Hepatocyte (in vitro differentiated cells): ENCODE data around the gene NCAPD3.

Experiments used
- CTCF ChIP-seq: fragments of 200-600 bp; sonication (generic); IDR thresholded peaks from 2 replicates; pipeline ENCODE4 v1.5.1; 2016; ENCODE audit warnings: antibody characterized with exemption, mild to moderate bottlenecking; ENCODE audit not compliant: poor library complexity
- EZH2 ChIP-seq: fragments of 200-600 bp; sonication (generic); IDR thresholded peaks from 2 replicates; pipeline ENCODE4 v1.6.1; 2016; ENCODE audit warnings: antibody characterized with exemption, mild to moderate bottlenecking, borderline replicate concordance
- EZH2phosphoT487 ChIP-seq: fragments of 200-600 bp; sonication (generic); IDR thresholded peaks from one replicate; pipeline ENCODE4 v1.6.1; 2018; ENCODE audit warnings: antibody characterized with exemption, mild to moderate bottlenecking, low read depth, moderate library complexity; ENCODE audit not compliant: unreplicated experiment, severe bottlenecking

DNA sequence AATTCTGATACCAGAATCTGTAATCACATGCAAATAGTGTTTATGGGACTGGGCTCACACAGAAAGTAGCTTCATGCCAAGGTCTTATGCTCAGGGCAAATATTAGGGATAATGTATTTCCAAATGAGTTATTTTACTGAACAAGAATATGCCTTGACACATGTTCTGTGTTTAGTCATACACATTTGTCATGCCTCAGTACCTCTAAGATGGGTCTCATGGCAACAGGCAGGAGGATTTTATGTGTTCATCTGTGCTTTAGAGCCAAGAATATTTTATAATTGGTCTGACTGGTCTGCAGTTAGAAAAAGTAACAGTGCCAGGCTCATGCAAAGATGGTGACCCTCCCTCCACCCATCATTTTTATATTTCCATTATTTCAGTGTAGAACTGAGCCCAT is 105.8 kb downstream of the NCAPD3 start:
- TF ChIP-seq CTCF: no peak
- TF ChIP-seq EZH2: no peak
- no peak for TF ChIP-seq EZH2phosphoT487
